22Rv1 (cell line): ENCODE results near the gene NME9.

Source experiments
- CTCF ChIP-seq: fragments of 450-650 bp; IDR thresholded peaks from 2 replicates; pipeline ENCODE4 v1.5.1; 2017; ENCODE audit warnings: mild to moderate bottlenecking
- ZFX ChIP-seq: fragments of 450-650 bp; IDR thresholded peaks from 2 replicates; pipeline ENCODE4 v1.6.1; 2017; ENCODE audit warnings: antibody characterized with exemption, borderline replicate concordance

GRCh38 chr3:138267083-138267482 lies 62.6 kb downstream of the NME9 start:
- TF ChIP-seq CTCF, result no peak
- no peak for TF ChIP-seq ZFX
